Erythroblast (primary cell): ENCODE data around the gene CDC25B.

ENCODE experiments used
- GATA1 ChIP-seq: IDR thresholded peaks from 2 replicates; pipeline ENCODE4 v1.6.1; 2011; ENCODE audit warnings: low read depth, mild to moderate bottlenecking, control low read depth, low read length, moderate library complexity
- POLR2A ChIP-seq: IDR thresholded peaks from 2 replicates; pipeline ENCODE4 v1.6.1; 2011; ENCODE audit warnings: mild to moderate bottlenecking, low read length

DNA sequence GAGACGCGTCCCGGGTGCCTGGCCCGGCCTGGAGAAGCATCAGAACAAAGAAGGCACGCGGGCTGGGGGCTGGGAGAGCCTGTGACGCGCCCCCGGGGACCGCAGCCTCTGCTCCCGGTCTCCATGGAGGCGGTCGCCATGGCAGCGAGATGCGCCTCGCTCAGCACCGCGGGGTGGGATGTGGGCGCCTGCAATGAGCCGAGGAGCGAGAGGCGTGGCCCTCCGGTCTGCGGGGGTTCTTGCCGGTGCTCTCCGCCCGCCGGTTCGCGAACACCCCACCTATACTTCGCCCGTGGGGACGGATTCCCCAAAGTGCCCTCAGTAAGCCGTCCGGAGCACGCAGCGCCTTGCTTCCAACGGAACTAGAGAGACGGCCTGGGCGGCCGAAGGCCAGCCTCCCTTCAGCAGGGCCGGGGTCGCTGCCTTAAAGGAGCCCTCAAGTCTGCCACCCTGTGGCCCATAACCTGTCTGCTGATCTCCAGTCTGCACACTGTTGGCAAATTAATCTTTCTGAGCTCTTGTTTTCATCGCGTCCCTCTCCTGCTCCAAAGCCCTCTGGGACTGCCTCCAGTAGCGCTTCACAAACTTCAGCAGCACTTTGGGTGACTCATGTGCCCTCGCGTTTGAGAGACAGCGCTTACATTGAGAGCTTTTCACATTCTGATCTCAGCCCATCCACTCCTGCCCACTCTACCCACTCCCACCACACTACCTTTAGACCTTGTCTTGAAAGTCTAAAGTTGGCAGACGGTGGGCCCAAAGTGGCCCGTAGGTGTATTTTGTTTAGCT is 27.6 kb upstream of the CDC25B start:
- no peak for TF ChIP-seq POLR2A
- no peak for TF ChIP-seq GATA1
